Eye (tissue), 1 donor: ENCODE measurements around the gene ATG4C.
A peak's percentile ranks its signal among the peaks of the same experiment; 100 is the strongest.

ENCODE experiments used
- DNase-seq: peaks from one replicate; pipeline ENCODE4 v3.0.0-alpha.2; 2015

ATG4C gene

DNA sequence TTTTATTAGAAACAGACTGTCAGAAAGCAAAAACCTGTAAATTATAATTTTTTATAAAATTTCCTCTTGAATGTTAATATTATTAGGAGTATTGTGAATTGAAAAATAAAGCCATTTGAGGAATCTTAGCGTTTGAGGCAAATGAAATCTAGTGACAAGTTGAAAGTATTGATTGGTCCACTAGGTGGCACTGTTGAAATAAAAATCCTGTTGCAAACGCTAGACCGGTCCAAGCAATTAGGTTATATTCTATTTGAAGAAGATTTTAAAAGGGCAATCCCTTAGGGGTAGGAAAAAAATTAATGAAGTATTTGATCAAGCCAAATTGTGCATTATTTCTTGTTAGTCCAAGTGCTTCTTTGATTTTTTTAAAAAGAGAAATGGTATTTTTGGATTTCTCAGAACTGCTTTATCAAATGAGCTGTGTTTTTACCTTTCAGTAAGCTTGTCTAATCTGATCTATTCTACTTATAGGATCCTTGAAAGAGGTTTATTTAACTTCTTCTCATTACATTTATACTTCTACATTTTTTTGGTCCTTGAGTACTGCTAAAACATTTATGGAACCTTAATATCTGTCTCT lies 57.7 kb downstream of the ATG4C start:
- peak; percentile 91 for DNase-seq

DNA sequence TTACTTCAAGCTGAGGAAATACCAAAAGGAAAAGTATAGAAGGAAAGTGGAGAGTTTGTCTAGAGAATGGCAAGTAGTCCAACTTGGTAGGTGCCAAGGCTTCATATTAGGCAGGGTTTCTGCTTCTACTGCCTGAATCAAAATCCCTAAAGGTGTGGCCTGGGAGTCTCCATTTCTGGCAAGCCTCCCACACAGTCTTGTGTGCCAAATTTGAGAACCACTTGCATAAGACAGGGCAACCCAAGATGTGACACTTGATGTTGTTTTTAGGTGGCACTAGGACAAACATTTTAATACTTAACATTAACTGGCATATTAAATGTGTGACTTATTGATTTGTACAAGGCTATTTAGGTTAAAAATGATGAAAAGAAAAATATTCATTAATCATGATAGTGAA lies 60.1 kb downstream of the ATG4C start:
- no peak for DNase-seq

DNA sequence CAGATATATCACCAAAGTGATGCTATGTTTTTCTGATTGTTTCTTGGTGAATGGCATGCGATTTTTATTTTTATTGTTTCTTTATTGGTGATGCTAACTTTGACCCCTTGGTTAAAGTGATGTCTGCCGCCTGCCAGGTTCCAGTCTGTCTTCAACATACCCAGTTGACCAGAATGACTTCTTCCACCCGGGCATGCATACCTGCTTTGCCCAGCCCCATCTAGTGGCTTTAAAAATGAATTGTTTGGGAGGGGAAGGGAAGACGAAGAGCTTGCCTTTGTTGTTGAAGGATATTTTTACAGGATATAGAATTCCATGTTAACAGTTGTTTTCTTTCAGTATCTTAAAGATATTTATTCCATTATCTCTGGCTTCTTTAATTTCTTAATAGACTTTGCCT lies 65.1 kb downstream of the ATG4C start:
- DNase-seq = no peak

GRCh38 chr1:62852253-62852652 lies 68.3 kb downstream of the ATG4C start:
- DNase-seq = no peak

GRCh38 chr1:62856960-62857359 lies 73.0 kb downstream of the ATG4C start:
- DNase-seq = no peak

DNA sequence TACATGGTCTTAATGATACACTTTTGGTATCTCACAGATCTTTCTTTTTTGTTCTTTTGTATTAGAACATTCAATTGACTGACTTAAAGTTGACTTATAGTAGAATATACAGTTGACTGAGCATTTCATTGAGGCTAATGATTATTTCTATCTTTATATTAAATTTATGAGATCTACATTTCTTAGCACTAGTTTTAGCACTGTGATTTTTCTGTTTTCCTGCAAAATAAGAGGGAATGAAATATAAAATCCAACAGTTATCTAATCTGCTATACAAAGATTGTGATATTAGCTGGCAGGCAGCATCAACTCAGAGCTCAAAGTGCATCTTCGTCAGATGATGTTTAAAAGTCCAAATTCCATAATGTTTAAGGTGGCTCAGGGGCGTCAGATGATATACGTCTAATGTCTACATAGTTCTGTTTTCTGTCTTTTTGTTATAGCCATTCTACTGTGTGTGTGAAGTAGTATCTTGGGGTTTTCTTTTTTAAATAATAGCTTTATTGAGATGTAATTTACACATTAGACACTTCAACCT lies 85.4 kb downstream of the ATG4C start:
- DNase-seq = no peak

GRCh38 chr1:62870148-62870547 lies 86.2 kb downstream of the ATG4C start:
- DNase-seq = no peak

DNA sequence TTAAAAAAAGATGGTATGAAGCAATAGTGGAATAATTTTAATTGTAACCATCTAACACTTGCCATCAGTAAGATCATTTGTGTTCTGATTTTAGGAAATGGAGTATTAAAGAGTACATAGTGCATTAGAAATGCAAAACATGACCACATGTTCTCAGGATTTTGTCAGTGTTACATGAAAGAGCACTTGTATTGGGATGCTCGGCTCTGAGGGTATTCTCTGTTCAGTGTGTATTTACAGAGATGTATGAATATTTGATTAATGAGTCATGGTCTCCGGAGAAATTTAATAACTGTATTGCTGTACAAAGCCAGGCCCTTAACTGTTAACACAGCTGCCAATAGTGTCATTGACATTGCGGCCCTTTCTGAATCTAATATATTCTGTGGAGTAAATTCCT lies 91.7 kb downstream of the ATG4C start:
- no peak for DNase-seq

GRCh38 chr1:62876535-62876934 lies 92.6 kb downstream of the ATG4C start:
- no peak for DNase-seq

DNA sequence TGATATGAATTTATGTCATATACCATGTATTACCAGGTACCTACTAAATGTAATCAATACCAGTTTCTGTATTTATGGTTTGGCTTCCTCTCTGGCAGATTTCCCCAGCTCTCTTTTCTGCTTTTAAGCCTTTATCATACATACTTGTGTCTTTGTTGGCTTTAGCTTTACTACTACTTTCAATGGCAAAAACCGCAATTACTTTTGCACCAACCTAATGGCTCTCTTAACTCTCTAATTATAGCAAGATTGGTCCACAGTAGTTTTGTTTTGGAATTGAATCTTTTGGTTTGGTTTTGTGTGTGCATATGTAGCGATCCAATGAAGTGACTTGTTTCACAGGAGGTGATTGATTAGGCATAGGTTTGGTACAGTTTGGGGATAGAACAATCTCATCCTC lies 93.6 kb downstream of the ATG4C start:
- DNase-seq = no peak

DNA sequence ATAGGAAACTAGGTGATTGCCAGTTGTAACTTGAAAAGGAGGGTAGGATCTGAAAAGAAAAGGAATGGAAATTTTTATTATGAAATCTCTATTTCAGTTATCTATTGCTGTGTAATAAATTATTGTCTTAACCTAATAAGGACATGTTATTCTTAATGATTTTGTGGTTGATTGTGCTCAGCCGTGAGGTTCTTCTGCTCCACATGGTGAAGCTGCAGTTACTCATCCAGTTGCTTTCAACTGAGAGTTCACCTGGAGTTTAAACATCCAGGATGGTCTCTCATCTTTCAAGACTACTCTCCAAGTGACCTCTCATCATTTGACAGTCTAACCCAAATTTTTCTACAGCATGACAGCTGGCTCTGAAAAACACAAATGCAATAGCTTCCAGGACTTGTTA lies 96.0 kb downstream of the ATG4C start:
- DNase-seq = no peak

DNA sequence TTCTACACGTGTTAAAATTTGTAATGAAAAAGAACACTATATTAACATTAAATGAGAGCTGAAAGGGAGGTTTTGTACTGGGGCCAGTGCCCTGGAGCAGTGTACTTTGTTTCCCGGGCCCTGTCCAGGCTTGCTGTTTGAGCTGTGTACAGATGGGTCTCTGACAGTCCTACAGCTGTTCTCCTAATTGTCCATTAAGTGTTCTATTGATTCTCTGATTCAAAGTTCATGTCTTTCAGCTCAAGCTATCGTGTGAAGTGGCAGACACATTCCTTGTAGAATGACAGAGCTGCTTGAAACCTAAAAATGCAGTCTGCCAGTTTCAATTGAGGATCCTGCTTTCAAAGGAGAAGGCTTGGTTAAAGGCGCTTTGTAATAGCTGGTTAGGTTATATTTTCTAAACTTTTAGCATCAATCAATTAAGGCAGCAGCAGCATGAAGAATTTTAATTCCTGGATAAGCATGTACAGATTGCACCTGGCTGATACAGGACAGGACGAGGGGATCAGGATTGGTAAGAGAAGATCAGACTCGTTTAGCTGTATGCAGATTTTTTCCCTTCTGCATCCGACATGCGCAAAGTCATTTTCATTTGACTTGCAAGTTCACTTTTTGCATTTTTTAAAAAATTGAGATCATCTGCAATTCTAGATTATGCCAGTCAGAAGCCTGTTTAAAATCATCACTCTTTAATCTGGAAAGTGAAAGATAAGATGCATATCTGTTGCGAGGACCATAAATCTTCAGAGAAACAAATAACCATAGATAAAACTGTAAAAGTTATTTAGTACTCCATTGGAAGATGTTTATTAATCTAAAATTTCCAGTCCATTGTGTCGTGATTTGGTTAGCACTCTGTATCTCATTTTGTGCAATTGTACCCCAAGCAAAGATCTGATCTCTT lies 98.5 kb downstream of the ATG4C start:
- peak; percentile 73 for DNase-seq

DNA sequence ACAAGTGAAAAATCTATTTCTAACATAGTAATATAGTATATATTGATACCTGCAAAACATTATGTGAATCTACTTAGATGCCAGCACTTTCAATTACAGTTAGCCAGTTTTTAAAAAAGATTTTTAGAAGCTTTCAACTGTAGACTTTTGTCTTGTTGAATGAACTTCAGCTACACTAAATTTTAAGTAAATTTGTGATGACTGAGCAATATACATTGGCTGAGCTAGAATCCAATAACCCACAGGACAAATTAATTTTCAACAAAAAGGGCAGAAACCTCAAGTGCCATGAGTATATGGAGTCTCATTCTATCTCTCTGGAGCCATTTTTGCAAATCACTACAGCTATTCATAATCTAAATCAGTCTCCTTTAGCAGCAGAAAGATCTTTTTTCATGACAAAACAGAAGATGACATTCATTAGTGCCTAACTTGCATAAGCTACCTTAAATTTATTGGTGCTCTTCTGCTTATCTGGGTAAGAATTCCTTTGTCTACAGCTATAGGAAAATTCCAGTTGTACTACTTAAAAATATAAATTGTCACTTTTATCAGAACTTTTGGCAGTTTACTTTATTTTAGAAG lies 100.3 kb downstream of the ATG4C start:
- DNase-seq = no peak

GRCh38 chr1:62887799-62888507 lies 104.0 kb downstream of the ATG4C start:
- no peak for DNase-seq

DNA sequence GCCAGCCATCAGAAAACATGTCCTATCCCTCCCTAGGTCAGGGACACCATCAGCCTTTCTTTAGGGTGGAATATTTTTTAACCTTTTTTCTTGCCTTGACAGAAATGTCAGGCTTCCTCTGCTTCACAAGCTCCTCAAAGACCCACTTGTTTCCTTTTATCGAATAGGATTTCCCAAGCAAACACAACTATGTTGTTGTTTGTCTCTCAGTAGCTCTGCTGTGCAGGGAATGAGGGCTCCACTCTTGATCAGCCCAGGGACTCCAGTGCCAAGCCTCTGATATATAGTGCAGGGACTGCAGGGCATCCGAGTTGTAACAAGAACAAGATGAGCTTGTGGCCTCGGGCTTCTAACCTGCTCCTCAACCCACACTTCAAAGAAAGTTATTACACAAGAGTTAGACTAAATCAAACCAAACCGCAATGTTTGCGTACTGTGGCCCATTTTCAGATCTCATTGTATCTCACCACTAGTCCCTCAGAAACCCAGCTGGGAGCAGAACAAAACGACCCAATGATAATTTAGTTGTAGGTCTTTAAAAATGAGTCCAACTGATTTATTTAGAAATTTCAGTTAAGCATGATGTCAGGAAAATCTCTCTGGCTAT lies 108.1 kb downstream of the ATG4C start:
- DNase-seq = no peak

DNA sequence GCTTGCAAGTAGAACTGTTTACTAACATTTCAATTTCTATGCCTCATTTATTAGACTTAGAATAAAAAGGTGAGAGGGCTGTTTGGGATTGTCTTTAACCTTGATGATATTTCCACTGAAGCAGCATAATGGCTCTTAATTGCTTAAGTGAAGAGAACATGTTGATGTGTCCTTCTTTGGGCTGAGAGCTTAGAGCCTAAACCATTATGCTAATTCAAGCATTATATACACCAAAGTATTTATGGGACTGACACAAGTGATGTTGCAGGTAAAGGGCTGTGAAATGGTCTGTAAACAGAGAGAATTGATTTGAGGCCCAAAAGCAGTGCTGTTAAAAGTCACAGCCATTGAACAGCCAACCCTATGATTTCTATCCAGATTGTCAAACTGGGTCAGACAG lies 113.9 kb downstream of the ATG4C start:
- DNase-seq = no peak

- DNase-seq = no peak
These were observed 116.6 kb downstream of the ATG4C start for GRCh38 chr1:62900566-62900965.

GRCh38 chr1:62901650-62902049 lies 117.7 kb downstream of the ATG4C start:
- no peak for DNase-seq

DNA sequence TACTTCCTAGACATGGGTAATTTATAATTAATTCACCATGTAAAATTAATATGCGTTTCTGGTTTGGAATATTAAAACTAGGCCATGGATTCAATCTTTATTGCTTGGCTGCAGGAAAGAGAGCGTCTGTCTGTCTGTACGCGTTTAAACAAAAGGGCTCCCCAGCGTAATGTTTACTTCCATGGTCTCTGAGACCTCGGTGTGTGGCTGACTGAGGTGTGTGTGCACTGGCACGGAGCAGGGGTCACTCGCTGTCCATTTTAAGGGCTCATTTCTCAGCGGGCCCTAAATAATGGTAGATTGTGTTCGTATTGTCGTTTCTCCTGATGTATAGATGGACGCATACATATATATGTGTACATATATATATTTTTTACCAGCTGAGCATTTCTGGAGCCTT lies 119.6 kb downstream of the ATG4C start:
- no peak for DNase-seq

DNA sequence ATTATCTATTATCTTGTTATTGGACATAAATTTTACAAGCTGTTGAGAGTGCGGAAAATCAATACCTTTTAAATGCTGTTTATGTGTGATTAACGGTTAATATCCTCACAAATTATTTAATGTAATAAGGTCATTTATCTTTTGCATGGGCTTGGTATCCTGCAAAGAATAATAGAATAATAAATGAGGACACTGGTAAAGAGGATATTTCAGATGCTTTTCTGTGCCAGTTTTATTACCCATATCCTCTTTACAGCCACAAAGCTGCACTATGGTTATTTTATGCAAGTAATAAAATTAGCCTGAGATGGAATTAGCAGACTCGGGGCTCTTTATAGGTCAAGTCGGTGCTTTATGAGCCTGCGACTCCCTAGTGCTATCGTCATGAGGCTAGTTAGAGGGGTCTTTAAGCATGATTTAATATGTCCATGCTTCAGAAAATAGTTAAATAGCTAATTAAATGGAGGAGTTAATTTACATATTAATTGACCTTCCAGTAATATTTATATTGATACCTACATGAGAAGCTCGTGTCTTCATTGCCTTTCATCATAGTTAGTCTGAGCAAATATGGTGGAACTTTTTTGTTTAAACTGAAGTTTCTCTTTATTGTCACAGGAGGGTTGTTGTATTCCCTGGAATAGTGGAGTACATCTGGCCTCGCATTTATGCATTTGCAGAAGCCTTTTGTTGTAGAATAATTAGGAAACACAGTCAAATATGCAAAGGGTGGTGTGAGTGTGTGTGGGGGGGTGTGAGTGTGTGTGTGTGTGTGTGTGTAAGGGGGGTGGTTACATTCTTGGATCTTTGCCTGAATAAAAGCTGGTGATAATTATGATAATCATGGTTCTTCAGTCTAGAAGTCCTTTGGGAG lies 120.3 kb downstream of the ATG4C start:
- no peak for DNase-seq

- DNase-seq = no peak
These were observed 120.9 kb downstream of the ATG4C start for GRCh38 chr1:62904856-62905225.

GRCh38 chr1:62905309-62905708 lies 121.4 kb downstream of the ATG4C start:
- DNase-seq = no peak
